GM18507 (cell line): ENCODE data around the gene B3GAT3.
"Not testable (repeated sequence)": the region's sequence is repeated elsewhere in the genome, so short reads cannot be mapped to it uniquely, and the experiment has no call there.

Experiments used
- DNase-seq: peaks from one replicate; pipeline ENCODE4 v3.0.0; 2011; ENCODE audit warnings: low read depth; ENCODE audit not compliant: insufficient read length; ENCODE audit errors: extremely low spot score
- FAIRE-seq: peaks from 2 replicates; lab custom pipeline; 2011; peaks lifted over from hg19 to GRCh38; lab: Jason Lieb, UNC

Gene B3GAT3

DNA sequence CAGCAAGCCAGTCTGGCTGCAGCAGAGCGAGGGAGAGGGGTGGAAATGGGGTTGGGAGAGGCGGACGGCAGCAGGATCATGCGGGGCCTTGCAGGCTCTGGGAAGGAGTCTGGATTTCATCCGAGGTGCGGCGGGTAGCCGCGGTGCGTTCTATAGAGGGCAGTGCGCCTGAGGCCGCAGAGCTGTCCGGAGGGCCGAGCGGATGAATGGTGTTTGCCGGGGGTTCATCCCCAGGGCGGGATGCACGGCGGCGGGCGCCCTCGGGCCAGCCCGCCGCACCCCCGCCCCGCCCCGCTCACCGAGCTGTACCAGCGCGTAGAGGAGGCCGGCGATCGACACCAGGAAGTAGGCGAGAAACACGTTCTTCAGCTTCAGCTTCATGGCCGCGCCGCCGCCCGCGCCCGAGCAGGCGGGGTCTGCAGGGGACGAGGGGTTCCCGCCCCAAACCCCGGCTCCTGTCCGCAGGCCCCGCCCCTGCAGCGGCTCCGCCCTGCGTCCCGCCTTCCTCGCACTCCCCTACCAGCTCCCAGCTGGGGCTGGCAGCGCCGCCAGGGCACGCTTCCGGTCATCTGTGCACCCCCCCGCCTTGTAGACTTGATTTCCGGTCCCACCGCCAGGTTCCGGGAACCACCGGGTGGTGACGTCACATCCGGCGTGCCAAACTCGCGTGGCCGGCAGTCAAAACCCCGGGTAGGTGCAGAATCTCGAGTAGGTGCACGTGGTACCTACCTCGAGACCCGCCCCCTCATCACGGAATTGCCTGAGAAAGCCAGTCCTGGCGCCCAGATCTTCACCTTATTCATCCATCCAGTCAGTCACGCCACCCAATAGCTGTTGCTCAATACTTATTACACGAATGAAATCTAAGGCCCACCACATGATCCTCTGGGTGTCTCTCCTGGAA lies at the start of gene B3GAT3:
B3GAT3 (minus strand) TSS at position 420 of the 904 bp plus-strand sequence; CDS start at position 381, 39 bp downstream.
- FAIRE-seq, result peak; percentile 93

DNA sequence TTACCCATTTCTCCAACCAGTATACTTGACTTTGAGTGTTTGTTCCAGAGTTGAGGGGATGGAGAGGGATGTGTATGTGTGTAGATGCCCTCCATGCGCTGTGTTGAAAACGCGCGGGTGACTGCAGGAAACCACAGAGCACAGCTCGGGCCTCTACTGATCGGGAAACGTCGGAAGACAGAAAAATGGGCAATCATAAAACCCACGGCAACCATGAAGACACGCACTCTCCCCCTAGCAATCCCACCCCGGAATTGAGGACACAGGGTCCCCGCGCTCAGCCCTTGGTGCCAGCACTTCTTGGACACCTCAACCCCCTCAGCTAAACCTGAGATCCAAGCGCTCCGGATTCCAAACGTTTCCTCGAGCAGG lies 49.4 kb upstream of the B3GAT3 start:
- DNase-seq (no peak), FAIRE-seq (no peak)

More for the DNA sequence above, at the start of gene B3GAT3:
- DNase-seq, result peak; percentile 99

DNA sequence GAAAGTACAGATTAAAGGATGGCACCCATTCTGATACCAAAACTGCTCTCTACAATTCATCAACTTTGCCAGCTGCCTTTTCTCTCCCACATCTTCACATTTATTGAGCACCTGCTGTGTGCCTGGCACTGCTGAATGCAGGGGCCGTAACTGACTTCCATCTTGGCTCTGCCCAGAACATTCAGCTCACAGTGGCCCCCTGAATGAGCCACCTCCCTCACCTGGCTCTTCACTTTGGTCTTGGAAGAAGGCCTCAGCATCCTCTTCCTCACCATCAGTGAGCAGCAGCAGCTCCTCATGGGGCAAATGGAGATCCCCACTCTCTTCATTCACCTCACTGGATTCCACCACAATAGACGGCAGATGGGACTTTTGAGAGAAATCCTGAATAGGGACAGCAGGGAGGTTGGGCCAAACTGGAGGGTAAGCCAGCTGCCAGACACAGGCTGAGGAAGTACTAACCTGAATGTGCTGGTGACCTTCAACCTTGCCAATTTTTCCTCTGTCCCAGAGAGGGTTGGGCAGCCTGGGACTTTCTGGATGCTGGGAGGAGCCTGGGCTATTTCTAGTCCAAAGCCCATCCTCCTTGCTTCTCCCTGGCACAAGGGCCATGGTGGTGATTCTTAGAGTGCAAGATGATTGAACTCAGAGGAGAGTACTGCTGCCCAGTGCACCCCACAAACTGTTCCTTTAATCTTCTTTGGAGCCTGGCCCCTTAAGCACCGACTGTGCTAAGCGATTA lies 47.8 kb upstream of the B3GAT3 start:
- no peak for FAIRE-seq
- DNase-seq, result no peak

DNA sequence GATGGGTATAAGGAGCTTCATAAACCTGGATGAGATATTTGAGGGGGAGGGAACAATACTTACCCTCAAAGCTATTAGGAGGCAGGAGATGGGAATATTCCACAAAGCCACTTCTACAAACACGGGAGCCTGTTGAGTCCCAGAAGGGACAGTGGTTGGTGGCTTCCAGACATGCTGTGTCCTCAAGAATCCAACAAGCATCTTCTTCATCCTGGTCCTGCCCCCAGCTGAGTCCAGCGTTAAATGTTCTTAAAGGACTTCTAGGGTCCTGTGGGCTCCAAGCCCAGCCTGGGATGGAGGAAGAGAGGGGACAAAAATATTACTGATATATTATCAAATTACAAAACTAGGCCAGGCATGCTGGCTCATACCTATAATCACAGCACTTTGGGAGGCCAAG lies 45.7 kb upstream of the B3GAT3 start:
- FAIRE-seq, result no peak

DNA sequence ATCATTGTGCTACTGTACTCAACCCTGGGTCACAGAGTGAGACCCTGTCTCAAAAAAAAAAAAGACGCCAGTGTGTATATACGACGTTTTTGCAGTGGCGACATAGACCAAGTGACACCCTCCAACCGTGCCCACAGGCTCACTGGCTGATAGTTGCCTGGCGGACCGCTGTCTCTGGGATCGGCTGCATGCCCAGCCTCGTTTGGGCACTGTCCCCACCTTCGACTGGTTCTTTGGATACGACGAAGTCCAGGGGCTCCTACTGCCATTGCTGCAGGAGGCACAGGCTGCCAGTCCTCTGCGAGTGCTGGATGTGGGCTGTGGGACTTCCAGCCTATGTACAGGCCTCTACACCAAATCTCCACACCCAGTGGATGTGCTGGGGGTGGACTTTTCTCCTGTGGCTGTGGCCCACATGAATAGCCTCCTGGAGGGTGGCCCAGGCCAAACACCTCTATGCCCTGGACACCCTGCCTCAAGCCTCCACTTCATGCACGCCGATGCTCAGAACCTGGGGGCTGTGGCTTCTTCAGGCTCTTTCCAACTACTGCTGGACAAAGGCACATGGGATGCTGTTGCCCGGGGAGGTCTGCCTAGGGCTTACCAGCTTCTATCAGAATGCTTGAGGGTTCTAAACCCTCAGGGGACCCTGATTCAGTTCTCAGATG lies 44.6 kb upstream of the B3GAT3 start:
- FAIRE-seq (no peak), DNase-seq (no peak)

More for the DNA sequence above, 45.7 kb upstream of the B3GAT3 start:
- DNase-seq, result no peak

DNA sequence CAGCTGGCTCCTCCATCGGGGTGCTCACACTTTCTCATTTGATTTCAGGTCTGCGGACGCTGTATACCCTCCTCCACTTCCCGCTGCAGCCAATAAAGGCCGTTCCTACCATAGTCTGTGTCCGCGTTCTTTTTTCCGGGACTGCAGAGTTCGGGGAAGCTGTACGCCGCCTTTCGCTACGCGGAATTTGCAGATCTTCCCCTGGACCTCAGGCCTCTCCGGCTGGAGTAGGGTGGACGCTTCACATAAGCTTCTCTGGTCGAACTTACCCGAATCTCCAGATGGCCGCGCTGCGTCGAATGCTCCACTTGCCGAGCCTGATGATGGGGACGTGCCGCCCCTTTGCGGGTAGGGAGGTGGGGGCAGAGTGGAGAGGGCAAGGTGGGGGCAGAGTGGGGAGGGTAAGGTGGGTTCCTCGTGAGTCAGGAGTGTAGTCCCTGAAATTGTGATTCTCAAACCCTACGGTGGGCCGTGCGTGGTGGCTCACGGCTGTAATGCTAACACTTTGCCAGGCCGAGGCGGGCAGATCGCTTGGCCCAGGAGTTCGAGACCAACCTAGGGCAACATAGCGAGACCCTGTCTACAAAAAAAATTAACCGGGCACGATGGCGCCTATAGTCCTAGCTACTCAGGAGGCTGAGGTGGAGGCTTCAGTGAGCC lies 43.9 kb upstream of the B3GAT3 start:
- FAIRE-seq, result no peak
- no peak for DNase-seq

DNA sequence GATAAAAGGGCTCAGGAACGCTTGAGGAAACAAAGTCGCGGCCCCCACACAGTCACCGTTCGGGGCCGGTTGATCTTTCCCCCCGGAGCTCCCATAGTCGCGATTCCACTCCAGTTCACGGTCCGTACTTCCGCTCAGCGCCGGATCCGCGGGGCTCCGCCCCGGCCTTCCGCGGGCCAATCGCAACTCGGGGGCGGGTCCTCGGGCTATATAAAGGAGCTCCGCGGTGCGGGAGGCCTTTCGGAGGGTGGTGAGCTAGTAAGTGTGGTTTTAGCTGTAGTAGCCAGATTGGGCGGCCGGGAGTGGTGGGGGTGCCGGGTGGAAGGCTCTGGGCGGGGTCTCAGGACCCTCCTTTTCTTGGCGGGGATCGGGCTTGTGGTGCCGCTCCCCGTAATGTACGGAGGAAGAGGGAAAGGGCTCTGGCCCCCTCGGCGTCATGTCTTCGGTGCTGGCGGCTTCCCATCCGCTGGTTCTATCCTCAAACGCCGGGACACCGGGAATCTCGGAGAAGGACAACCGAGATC lies 43.4 kb upstream of the B3GAT3 start, which contains the start of the genes C11orf98 and CSKMT:
C11orf98 (minus strand) TSS at position 136 of the 524 bp plus-strand sequence; CDS start at position 95, 41 bp downstream.
CSKMT (plus strand) TSS at position 238 of the 524 bp plus-strand sequence. CDS start 568 bp downstream, outside the sequence.
- DNase-seq, result peak; percentile 92
- FAIRE-seq, result peak; percentile 73

DNA sequence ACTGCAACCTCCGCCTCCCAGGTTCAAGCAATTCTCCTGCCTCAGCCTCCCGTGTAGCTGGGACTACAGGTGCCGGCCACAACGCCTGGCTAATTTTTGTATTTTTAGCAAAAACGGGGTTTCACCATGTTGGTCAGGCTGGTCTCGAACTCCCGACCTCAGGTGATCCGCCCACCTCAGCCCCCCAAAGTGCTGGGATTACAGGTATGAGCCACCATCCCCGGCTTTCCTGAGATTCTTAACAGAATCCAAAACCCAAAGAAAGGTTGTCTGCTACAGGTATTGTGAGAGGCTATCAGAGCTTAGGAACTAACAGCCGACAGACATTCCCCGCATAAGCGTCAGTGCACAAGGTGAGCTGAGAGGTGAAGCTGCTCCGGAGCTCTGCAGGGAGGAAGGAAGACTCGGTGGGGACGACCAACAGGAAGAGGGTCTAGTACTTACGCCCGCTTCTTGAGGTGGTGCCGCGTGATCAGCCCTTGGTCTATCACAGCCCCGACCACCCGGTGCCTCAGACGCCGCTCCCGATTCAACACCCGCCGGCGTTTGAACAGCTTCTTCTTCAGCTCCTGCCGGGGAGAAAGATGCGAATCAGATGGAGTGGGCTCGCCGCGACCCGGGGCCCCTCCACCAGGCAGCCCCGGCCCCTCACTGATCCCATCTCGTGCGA lies 42.8 kb upstream of the B3GAT3 start:
- FAIRE-seq (peak; percentile 49), DNase-seq (no peak)

DNA sequence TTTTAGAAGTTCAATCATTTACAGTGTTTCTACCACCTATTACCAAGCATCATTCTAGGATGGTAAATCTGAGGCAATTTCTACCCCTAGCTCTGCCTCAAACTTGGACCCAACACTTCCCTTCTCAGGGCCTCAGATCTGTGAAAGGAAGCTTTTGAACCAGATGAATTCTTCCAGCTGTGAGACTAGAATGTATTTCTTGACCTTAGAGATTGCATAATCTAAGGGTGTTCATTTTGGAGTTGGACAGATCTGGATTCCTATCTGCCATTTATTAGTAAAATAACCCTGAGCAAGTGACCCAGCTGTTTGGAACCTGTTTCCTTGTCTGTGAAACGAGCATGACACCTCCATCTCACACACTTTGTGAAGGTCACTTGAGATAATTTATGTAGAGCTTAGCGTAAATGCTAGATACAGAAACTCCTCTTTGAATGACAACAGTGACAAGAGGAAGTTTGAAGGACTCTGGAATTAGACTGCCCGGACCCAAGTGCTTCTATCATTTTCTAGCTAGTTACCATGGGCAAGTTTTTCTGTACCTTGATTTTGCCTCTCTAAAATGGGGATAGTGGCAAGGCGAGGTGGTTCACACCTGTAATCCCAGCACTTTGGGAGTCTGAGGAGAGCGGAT lies 35.1 kb upstream of the B3GAT3 start:
- DNase-seq (no peak), FAIRE-seq (no peak)

DNA sequence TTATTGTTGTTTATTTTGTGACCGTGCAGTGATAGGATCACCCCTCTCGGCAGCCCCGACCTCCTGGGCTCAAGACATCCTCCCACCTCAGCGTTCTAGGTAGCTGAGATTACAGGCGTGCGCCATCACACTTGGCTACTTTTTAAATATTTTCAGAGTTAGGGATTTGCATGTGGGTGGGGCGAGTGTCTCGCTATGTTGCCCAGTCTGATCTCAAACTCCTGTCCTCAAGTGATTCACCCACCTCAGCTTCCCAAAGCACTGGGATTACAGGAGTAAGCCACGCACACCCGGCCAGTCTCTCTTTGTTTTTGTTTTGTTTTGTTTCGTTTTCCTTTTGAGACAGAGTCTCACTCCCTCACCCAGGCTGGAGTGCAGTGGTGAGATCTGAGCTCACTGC lies 32.5 kb upstream of the B3GAT3 start:
- FAIRE-seq, result no peak
- DNase-seq, result no peak

DNA sequence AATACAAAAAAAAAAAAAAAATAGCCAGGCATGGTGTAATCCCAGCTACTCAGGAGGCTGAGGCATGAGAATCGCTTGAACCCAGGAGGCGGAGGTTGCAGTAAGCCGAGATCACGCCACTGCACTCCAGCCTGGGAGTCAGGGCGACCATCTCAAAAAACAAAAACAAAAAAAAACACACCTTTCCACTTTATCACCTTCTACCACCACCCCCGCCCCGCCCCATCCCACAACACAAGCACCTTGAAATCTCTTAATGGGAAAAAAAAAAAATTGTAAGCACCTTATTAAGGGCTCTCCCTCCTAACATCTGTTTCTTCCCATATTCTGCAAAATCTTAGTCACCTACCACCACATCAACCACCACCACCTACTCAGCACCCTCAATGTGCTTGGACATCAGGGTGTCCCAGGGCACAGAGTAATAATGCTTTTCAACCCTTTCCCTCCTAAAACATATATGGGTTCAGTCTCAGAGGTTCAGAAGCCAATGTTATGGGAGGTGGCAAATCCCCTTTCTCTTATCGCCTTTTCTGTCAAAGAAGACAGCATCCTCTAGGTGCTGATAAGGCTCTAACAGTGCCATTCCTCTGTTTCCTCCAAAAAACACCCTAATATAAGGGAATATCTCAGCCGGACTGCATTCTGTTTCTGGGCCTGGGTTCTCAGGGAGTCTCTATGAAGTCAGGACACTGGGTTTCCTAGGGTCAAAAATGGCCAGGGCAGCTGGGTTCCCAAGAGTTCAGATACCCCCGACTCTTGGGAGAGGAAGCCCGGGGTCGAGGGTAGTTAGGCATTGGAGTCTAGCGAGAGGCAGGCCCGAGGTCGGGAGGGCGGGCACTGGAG lies 30.6 kb upstream of the B3GAT3 start:
- DNase-seq (no peak), FAIRE-seq (no peak)

DNA sequence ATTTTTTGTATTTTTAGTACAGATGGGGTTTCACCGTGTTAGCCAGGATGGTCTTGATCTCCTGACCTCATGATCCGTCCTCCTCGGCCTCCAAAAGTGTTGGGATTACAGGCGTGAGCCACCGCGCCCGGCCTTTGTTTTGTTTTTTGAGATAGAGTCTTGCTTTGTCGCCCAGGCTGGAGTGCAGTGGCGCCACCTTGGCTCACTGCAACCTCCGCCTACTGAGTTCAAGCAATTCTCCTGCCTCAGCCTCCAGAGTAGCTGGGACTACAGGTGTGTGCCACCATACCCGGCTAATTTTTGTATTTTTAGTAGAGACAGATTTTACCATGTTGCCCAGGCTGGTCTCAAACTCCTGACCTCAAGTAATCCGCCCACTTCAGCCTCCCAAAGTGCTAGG lies 28.5 kb upstream of the B3GAT3 start:
- not testable (repeated sequence) for DNase-seq, FAIRE-seq

DNA sequence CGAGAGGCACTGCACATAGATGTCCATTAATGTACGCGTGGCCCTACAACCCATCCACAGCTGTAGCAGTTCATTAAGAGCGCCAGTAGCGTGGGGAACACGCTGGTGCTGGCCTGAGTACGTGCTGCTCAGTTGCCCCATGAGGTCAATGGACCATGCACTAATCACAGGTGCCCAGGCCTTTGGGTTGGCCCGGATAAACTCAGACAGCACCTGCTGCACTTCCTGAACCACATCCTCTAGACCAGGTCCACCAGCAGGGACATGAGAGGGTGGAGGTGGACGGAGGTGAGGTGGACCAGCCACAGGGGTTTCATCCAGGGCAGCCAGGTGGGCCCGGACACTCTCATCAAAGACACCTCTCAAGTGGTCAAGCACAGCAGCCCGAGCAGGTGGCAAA lies 27.7 kb upstream of the B3GAT3 start:
- FAIRE-seq (no peak), DNase-seq (no peak)

DNA sequence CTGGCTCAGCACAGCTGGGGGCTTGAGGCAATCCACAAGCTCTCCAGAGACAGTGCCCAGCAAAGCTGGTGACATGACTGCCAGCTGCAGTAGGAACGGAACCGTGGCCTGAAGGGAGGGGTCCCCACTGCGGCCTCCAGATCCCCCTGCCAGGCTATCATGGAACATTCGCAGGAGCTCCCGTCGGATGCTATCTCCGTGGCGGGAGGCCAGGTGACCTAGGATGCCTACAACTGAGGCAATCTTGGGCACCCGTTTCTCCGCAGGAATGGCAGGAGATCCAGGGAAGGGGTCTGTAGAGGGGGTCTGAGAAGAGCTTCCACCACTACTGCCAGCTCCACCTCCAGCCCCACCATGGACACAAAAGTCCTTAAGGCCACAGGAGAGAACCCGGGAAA lies 27.2 kb upstream of the B3GAT3 start:
- no peak for DNase-seq
- FAIRE-seq, result no peak

DNA sequence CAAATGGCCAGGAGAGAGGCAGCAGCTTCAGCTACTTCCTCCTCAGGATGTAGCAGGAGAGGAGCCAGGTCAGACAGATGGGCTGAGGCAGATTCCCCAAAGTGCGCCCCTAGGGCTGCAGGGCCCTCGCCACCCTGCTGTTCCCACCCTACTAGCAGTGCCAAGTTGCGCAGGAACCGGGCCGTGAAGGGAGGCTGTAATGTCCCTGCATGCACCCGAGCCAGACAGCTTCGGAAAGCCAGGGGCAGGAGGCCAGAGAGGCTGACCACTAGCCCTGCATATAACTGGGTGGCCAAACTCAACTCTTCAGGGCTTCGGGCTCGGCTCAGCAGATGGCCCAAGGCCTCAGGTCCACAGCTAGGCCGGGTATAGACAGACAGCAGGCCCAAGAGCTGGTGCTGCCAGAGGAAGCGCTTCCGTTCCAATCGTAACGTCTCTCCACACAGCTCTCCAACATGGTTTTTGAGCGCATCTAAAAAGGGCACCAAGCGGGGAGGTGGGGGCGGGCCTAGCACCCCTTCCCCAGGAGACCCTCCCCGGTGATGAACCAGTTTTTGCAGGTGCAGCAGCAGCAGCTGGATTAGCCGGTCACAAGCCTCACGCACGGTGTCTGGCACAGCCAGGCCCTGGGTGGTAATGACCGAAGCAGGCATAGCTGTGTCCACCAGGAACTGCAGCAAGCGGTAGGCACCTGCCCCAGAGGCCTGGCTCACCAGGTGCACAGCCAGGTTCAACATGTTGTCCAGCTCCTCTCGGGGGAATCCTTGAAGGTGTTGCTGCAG lies 26.6 kb upstream of the B3GAT3 start:
- DNase-seq (no peak), FAIRE-seq (no peak)

DNA sequence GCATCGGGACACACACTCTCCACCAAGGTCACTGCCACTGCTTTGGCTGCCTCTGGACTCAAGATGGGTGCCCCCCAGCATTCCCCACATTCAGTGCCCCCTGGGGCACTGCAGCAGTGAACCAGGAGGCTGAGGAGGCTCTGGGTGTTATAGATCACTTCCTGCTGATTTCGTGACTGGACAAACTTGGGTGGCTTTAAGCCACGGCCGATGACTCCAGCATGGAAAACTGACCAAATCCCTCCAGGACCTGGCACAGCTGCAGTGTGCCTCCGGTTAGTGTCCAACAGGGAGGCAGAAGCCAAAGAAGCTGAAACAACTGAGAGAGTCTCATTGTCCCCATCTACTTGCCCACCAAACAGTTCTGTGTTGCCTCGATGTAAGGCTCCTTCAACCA lies 25.8 kb upstream of the B3GAT3 start:
- FAIRE-seq, result no peak
- no peak for DNase-seq
